BE2C (cell line): Measurements from ENCODE around the gene TARDBP.

Source experiments
- DNase-seq: peaks from one replicate; pipeline ENCODE4 v3.0.0-alpha.2; 2020
- H3K27me3 ChIP-seq: fragments of 250-450 bp; sonication (Bioruptor Pico); 2 replicates; pipeline ENCODE4 v1.5.1; 2020; ENCODE audit warnings: mild to moderate bottlenecking
- H3K36me3 ChIP-seq: fragments of 250-450 bp; sonication (Bioruptor Pico); 2 replicates; pipeline ENCODE4 v1.5.1; 2020; ENCODE audit warnings: mild to moderate bottlenecking
- H3K4me1 ChIP-seq: fragments of 250-450 bp; sonication (Bioruptor Pico); 2 replicates; pipeline ENCODE4 v1.5.1; 2020
- H3K4me3 ChIP-seq: 2 replicates; pipeline ENCODE4 v1.5.1; 2011; ENCODE audit warnings: low read depth, low read length
- H3K9me3 ChIP-seq: fragments of 250-450 bp; sonication (Bioruptor Pico); 2 replicates; pipeline ENCODE4 v1.5.1; 2020
- CTCF ChIP-seq: IDR thresholded peaks from 2 replicates; pipeline ENCODE4 v1.5.1; 2012; ENCODE audit warnings: mild to moderate bottlenecking, low read depth, low read length

Gene TARDBP

GRCh38 chr1:11051781-11052511 is 39.5 kb downstream of the TARDBP start:
- H3K36me3 ChIP-seq = peaks cover 14% of the 10 kb centered on the region
- H3K4me3 ChIP-seq = peak overlapping the region; percentile 32
- TF ChIP-seq CTCF = no peak
- no peaks in the 10 kb centered on the region for H3K9me3 ChIP-seq
- peaks cover 21% of the 10 kb centered on the region for H3K4me1 ChIP-seq
- no peaks in the 10 kb centered on the region for H3K27me3 ChIP-seq
- no peak for DNase-seq

GRCh38 chr1:11052839-11053757 is 40.6 kb downstream of the TARDBP start:
- Histone ChIP-seq H3K4me1 (peaks cover 21% of the 10 kb centered on the region), H3K27me3 (no peaks in the 10 kb centered on the region), H3K36me3 (peaks cover 22% of the 10 kb centered on the region), H3K4me3 (peak overlapping the region; percentile 32), H3K9me3 (no peaks in the 10 kb centered on the region)
- TF ChIP-seq CTCF = no peak
- DNase-seq = peak; percentile 70

- no peaks in the 10 kb centered on the region for H3K9me3 ChIP-seq
- peak; percentile 26 for DNase-seq
- TF ChIP-seq CTCF = no peak
- peaks cover 23% of the 10 kb centered on the region for H3K36me3 ChIP-seq
- peaks cover 21% of the 10 kb centered on the region for H3K4me1 ChIP-seq
- no peak overlapping the region for H3K4me3 ChIP-seq
- no peaks in the 10 kb centered on the region for H3K27me3 ChIP-seq
These were observed 41.3 kb downstream of the TARDBP start for GRCh38 chr1:11053758-11054137.

- Histone ChIP-seq H3K27me3 (no peaks in the 10 kb centered on the region), H3K36me3 (peaks cover 23% of the 10 kb centered on the region), H3K4me3 (no peak overlapping the region), H3K9me3 (no peaks in the 10 kb centered on the region), H3K4me1 (peaks cover 21% of the 10 kb centered on the region)
- TF ChIP-seq CTCF = no peak
- no peak for DNase-seq
These were observed 41.7 kb downstream of the TARDBP start for GRCh38 chr1:11054181-11054580.

- peaks cover 21% of the 10 kb centered on the region for H3K4me1 ChIP-seq
- DNase-seq = no peak
- H3K9me3 ChIP-seq = no peaks in the 10 kb centered on the region
- H3K4me3 ChIP-seq = no peak overlapping the region
- no peak for TF ChIP-seq CTCF
- peaks cover 23% of the 10 kb centered on the region for H3K36me3 ChIP-seq
- H3K27me3 ChIP-seq = no peaks in the 10 kb centered on the region
These were observed 42.2 kb downstream of the TARDBP start for GRCh38 chr1:11054666-11055065.

- H3K4me1 ChIP-seq = peaks cover 21% of the 10 kb centered on the region
- no peaks in the 10 kb centered on the region for H3K9me3 ChIP-seq
- no peak overlapping the region for H3K4me3 ChIP-seq
- no peaks in the 10 kb centered on the region for H3K27me3 ChIP-seq
- no peak for DNase-seq
- H3K36me3 ChIP-seq = peaks cover 26% of the 10 kb centered on the region
- TF ChIP-seq CTCF = no peak
These were observed 43.2 kb downstream of the TARDBP start for GRCh38 chr1:11055676-11056075.
